Liver (tissue), 9 donors: Measurements from ENCODE around the gene BUD13. TPM values are rescaled to one million over a fixed set of nuclear protein-coding genes. Genes with fewer than 3 reads are reported as not detected.
"Not testable (repeated sequence)": the region's sequence is repeated elsewhere in the genome, so short reads cannot be mapped to it uniquely, and the experiment has no call there.

Experiments used
- DNase-seq: peaks from one replicate; pipeline ENCODE4 v3.0.0-alpha.2; 2017; ENCODE audit warnings: low spot score
- H3K27ac ChIP-seq, 2 donors: one replicate each; pipeline ENCODE4 v1.7.0; 2013; ENCODE audit warnings: inconsistent platforms in 2 of 2, low read length in 2 of 2, control low read depth in 1 of 2, low read depth in 1 of 2, mild to moderate bottlenecking in 1 of 2
- H3K27me3 ChIP-seq, 4 donors: one replicate each; pipeline versions ENCODE4 v1.6.1 to v1.7.0; 2013; ENCODE audit warnings: low read length in 3 of 4, inconsistent platforms in 1 of 4, mild to moderate bottlenecking in 1 of 4, moderate library complexity in 1 of 4; ENCODE audit not compliant: control insufficient read depth in 4 of 4, insufficient read depth in 4 of 4
- H3K36me3 ChIP-seq, 4 donors: one replicate each; pipeline versions ENCODE4 v1.6.1 to v1.7.0; 2013; ENCODE audit warnings: low read length in 3 of 4, mild to moderate bottlenecking in 3 of 4, low read depth in 1 of 4, moderate library complexity in 1 of 4; ENCODE audit not compliant: control insufficient read depth in 4 of 4, insufficient read depth in 3 of 4
- H3K4me1 ChIP-seq, 4 donors: one replicate each; pipeline versions ENCODE4 v1.6.1 to v1.7.0; 2013; ENCODE audit warnings: low read length in 3 of 4, mild to moderate bottlenecking in 3 of 4, moderate library complexity in 1 of 4; ENCODE audit not compliant: control insufficient read depth in 4 of 4, insufficient read depth in 4 of 4
- H3K4me3 ChIP-seq, 3 donors: one replicate each; pipeline versions ENCODE4 v1.6.1 to v1.7.0; 2013; ENCODE audit warnings: low read length in 3 of 3, control low read depth in 1 of 3, low read depth in 1 of 3, mild to moderate bottlenecking in 1 of 3
- H3K9ac ChIP-seq, 2 donors: one replicate each; pipeline ENCODE4 v1.7.0; 2013; ENCODE audit warnings: low read length in 2 of 2, mild to moderate bottlenecking in 2 of 2, moderate library complexity in 2 of 2, control low read depth in 1 of 2, low read depth in 1 of 2
- H3K9me3 ChIP-seq, 4 donors: one replicate each; pipeline versions ENCODE4 v1.6.1 to v1.7.0; 2013; ENCODE audit warnings: low read length in 3 of 4; ENCODE audit not compliant: control insufficient read depth in 4 of 4
- ATF3 ChIP-seq: IDR thresholded peaks from 2 replicates; pipeline ENCODE4 v1.6.1; 2016; ENCODE audit warnings: antibody characterized with exemption
- EGR1 ChIP-seq, 2 donors: IDR thresholded peaks; 2 replicates each; pipeline ENCODE4 v1.6.1; 2016 to 2018; ENCODE audit warnings: antibody characterized with exemption in 2 of 2, low read depth in 2 of 2
- FOXA1 ChIP-seq: IDR thresholded peaks from 2 replicates; pipeline ENCODE4 v1.6.1; 2016; ENCODE audit warnings: antibody characterized with exemption
- FOXA2 ChIP-seq: IDR thresholded peaks from 2 replicates; pipeline ENCODE4 v1.6.1; 2016; ENCODE audit warnings: antibody characterized with exemption
- GABPA ChIP-seq, 2 donors: IDR thresholded peaks in 1 of 2; conservative IDR thresholded peaks in 1 of 2; 2 replicates each; pipeline ENCODE4 v1.6.1; 2016; ENCODE audit warnings: antibody characterized with exemption in 2 of 2, mild to moderate bottlenecking in 1 of 2, moderate library complexity in 1 of 2
- HNF4A ChIP-seq, 2 donors: conservative IDR thresholded peaks; 2 replicates each; pipeline ENCODE4 v1.6.1; 2016; ENCODE audit warnings: antibody characterized with exemption in 2 of 2, mild to moderate bottlenecking in 2 of 2
- JUND ChIP-seq, 2 donors: IDR thresholded peaks; 2 replicates each; pipeline ENCODE4 v1.6.1; 2016; ENCODE audit warnings: antibody characterized with exemption in 2 of 2
- MAX ChIP-seq: IDR thresholded peaks from 2 replicates; pipeline ENCODE4 v1.6.1; 2016; ENCODE audit warnings: antibody characterized with exemption
- NR2F2 ChIP-seq: IDR thresholded peaks from 2 replicates; pipeline ENCODE4 v1.6.1; 2016; ENCODE audit warnings: antibody characterized with exemption
- RAD21 ChIP-seq, 2 donors: IDR thresholded peaks; 2 replicates each; pipeline ENCODE4 v1.6.1; 2016; ENCODE audit warnings: antibody characterized with exemption in 2 of 2, mild to moderate bottlenecking in 2 of 2
- REST ChIP-seq: IDR thresholded peaks from 2 replicates; pipeline ENCODE4 v1.6.1; 2016; ENCODE audit warnings: antibody characterized with exemption, mild to moderate bottlenecking
- SP1 ChIP-seq: IDR thresholded peaks from 2 replicates; pipeline ENCODE4 v1.6.1; 2018; ENCODE audit warnings: antibody characterized with exemption, mild to moderate bottlenecking
- YY1 ChIP-seq: IDR thresholded peaks from 2 replicates; pipeline ENCODE4 v1.6.1; 2016; ENCODE audit warnings: antibody characterized with exemption, mild to moderate bottlenecking
- ZBTB33 ChIP-seq: IDR thresholded peaks from 2 replicates; pipeline ENCODE4 v1.6.1; 2016; ENCODE audit warnings: antibody characterized with exemption
- WGBS: extraction: QIAGEN DNeasy Blood & Tissue Kit; methylation state at CpG from one replicate; pipeline ENCODE4 v1.1.7; 2013; 5-methylcytosine and 5-hydroxymethylcytosine counted together
- polyA plus RNA-seq, 2 donors: library from polyadenylated mRNA; stranded (reverse) in 1 of 2; unstranded in 1 of 2; fragments of 200-250 nt in 1 of 2; fragments of >200 nt in 1 of 2; fragmentation: Nextera tagmentation in 1 of 2; extraction: Ambion mirVana in 1 of 2; gene quantifications; one replicate each; pipeline versions ENCODE4 v1.2.1 to v1.2.3, GENCODE V29; 2013 to 2015
- total RNA-seq, 2 donors: library from RNA; depleted of rRNA; stranded (reverse); fragments of >200 nt; gene quantifications; one replicate each; pipeline ENCODE4 v1.2.3, GENCODE V29; 2014
- TF ChIP-seq, protein P1 (sequence below): fragments of 150-350 bp; IDR thresholded peaks from 2 replicates; pipeline ENCODE4 v1.5.1; 2017; ENCODE audit warnings: improper control_type of control experiment, low read depth, low read length; ENCODE audit not compliant: missing input control
- donor health status: healthy.
- donor health status: healthy.
- donor health status: healthy.
- donor health status: healthy.
- donor health status: healthy.

BUD13 gene
- total and polyA plus RNA-seq, 4 donors: 3.9 to 7.4 (median 5.1) TPM

DNA sequence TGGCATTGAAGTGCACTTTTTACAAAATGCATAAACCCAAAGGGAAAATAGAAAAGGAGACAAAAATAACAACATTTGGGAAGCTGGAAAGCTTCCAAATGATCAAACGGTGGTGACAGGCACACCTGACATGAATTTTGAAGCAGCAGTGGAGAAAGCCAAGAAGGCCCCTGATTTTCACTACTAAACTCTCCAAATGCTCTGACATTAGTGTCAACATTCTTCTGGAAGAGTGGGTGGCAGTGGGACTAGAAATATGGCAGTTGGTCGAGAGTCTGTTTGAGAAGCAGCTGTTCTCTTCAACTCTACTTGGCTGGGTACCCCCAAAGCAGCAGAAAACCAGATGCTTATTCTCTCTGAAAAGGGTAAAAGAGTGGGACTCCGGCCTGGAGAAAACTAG lies 31.2 kb upstream of the BUD13 start (continued):
- TF ChIP-seq ZBTB33: no peak
- no peak for TF ChIP-seq HNF4A (conservative IDR thresholded peaks at IDR 0.05)
- no peak for TF ChIP-seq NR2F2
- no peak for TF ChIP-seq YY1
- no peak for TF ChIP-seq FOXA2

DNA sequence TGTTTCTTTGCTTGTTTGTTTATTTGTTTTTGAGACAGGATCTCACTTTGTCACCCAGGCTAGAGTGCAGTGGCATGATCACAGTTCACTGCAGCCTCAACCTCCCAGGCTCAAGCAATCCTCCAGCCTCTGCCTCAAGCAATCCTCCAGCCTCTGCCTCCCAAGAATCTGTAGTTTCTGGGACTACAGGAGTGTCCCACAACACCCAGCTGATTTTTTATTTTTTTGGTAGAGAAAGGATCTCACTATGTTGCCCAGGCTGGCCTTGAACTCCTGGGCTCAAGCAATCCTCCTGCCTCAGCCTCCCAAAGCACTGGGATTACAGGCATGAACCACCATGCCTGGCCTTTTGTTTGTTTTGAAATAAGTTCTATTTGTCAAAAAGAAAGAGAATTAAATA lies 28.9 kb upstream of the BUD13 start:
- H3K4me1 ChIP-seq: peaks cover 11 to 21% (median 14%) of the 10 kb centered on the region in 4 donors
- H3K27me3 ChIP-seq, H3K9ac ChIP-seq, H3K4me3 ChIP-seq, H3K27ac ChIP-seq, H3K36me3 ChIP-seq, DNase-seq, H3K9me3 ChIP-seq: not testable (repeated sequence)

- Histone ChIP-seq H3K27me3 (no peaks in the 10 kb centered on the region), H3K9ac (no peak overlapping the region), H3K4me3 (no peak overlapping the region), H3K4me1 (peaks cover 3 to 14% (median 7%) of the 10 kb centered on the region in 4 donors), H3K36me3 (no peaks in the 10 kb centered on the region), H3K27ac (no peak overlapping the region), H3K9me3 (no peaks in the 10 kb centered on the region)
- WGBS: 93% methylated on average over 2 of the region's 2 CpGs
- no peak for DNase-seq
- no peak for TF ChIP-seq EGR1 (IDR thresholded peaks at IDR 0.05; ENCODE audit: low read depth in 2 of 2)
- no peak for TF ChIP-seq SP1
- TF ChIP-seq ATF3: no peak
- no peak for TF ChIP-seq JUND (IDR thresholded peaks at IDR 0.05)
- no peak for TF ChIP-seq FOXA2
- no peak for TF ChIP-seq YY1
- no peak for TF ChIP-seq MAX
- no peak for TF ChIP-seq RAD21 (IDR thresholded peaks at IDR 0.05)
- no peak for TF ChIP-seq ZBTB33
- TF ChIP-seq NR2F2: no peak
- TF ChIP-seq, protein P1, sequence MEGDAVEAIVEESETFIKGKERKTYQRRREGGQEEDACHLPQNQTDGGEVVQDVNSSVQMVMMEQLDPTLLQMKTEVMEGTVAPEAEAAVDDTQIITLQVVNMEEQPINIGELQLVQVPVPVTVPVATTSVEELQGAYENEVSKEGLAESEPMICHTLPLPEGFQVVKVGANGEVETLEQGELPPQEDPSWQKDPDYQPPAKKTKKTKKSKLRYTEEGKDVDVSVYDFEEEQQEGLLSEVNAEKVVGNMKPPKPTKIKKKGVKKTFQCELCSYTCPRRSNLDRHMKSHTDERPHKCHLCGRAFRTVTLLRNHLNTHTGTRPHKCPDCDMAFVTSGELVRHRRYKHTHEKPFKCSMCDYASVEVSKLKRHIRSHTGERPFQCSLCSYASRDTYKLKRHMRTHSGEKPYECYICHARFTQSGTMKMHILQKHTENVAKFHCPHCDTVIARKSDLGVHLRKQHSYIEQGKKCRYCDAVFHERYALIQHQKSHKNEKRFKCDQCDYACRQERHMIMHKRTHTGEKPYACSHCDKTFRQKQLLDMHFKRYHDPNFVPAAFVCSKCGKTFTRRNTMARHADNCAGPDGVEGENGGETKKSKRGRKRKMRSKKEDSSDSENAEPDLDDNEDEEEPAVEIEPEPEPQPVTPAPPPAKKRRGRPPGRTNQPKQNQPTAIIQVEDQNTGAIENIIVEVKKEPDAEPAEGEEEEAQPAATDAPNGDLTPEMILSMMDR: no peak
- TF ChIP-seq REST: no peak
- no peak for TF ChIP-seq FOXA1
- TF ChIP-seq GABPA (IDR thresholded peaks at IDR 0.05 in 1 of 2, conservative IDR thresholded peaks at IDR 0.05 in 1 of 2): no peak
- no peak for TF ChIP-seq HNF4A (conservative IDR thresholded peaks at IDR 0.05)
Measured at GRCh38 chr11:116800610-116801009, 27.8 kb upstream of the BUD13 start.
